Stimulated activated CD4-positive, alpha-beta T cell treated with anti-CD3 and anti-CD28 coated beads, TNF-alpha, amount 100 ng/mL, for 1 hour (primary cell): ENCODE results near the gene BPIFA2.

Source experiments
- DNase-seq, 3 donors: peaks; one replicate each; pipeline ENCODE4 v3.0.0-alpha.2; 2020; ENCODE audit warnings: low read depth in 3 of 3, low spot score in 1 of 3

BPIFA2 gene

GRCh38 chr20:33191955-33192354, 24.0 kb downstream of the BPIFA2 start:
- no peak for DNase-seq

GRCh38 chr20:33192912-33193501, 25.0 kb downstream of the BPIFA2 start:
- DNase-seq: no peak

GRCh38 chr20:33199026-33199425, 31.1 kb downstream of the BPIFA2 start:
- no peak for DNase-seq

GRCh38 chr20:33202451-33202850, 34.5 kb downstream of the BPIFA2 start:
- no peak for DNase-seq

GRCh38 chr20:33203444-33203843, 35.5 kb downstream of the BPIFA2 start:
- no peak for DNase-seq

- DNase-seq: peak in 1 of 3 donors; percentile 5
Measured at GRCh38 chr20:33209789-33210188, 41.8 kb downstream of the BPIFA2 start.

- DNase-seq: no peak
Measured at GRCh38 chr20:33210371-33210770, 42.4 kb downstream of the BPIFA2 start.

- DNase-seq: no peak
Measured at GRCh38 chr20:33211817-33212424, 44.0 kb downstream of the BPIFA2 start.

- no peak for DNase-seq
Measured at GRCh38 chr20:33217052-33217451, 49.1 kb downstream of the BPIFA2 start, which contains the start of gene BPIFA3. Gene BPIFA3, plus strand, starts transcription at chr20:33217352. Its CDS starts 185 bp downstream, at chr20:33217537.

GRCh38 chr20:33224399-33224798, 56.4 kb downstream of the BPIFA2 start:
- DNase-seq: no peak

- no peak for DNase-seq
Measured at GRCh38 chr20:33229843-33230242, 61.9 kb downstream of the BPIFA2 start.
